ENCODE results near the gene ELMO1. TPM values are rescaled to one million over a fixed set of nuclear protein-coding genes. Genes with fewer than 3 reads are reported as not detected.

Gene ELMO1
- total and polyA plus RNA-seq, 2 experiments from 2014 or later: 6.5 to 24.9 TPM

DNA sequence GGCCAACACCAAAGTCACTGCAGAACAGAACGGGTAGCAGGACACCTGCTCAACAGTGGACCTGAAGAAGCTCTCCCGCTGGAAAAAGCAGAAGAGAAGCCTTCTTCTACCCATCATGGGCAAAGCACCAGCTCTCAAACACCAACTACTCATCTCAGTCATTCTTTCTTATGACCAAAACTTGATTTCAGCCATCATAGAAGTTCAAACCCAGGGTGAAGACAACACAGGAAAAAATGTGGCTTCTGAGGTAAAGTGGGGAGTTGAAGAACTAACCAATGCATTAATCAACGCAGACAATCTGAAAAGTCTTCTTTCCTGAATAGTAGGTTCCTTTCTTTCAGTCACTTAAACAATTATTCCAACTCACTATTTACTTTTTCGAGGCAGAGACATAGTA lies 83.3 kb downstream of the ELMO1 start (continued):
- TF ChIP-seq, protein P1, sequence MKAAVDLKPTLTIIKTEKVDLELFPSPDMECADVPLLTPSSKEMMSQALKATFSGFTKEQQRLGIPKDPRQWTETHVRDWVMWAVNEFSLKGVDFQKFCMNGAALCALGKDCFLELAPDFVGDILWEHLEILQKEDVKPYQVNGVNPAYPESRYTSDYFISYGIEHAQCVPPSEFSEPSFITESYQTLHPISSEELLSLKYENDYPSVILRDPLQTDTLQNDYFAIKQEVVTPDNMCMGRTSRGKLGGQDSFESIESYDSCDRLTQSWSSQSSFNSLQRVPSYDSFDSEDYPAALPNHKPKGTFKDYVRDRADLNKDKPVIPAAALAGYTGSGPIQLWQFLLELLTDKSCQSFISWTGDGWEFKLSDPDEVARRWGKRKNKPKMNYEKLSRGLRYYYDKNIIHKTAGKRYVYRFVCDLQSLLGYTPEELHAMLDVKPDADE (IDR thresholded peaks at IDR 0.05): no peak
- no peak for TF ChIP-seq ZNF331 (CRISPR knock-in tag; IDR thresholded peaks at IDR 0.05; ENCODE audit: low read depth)

DNA sequence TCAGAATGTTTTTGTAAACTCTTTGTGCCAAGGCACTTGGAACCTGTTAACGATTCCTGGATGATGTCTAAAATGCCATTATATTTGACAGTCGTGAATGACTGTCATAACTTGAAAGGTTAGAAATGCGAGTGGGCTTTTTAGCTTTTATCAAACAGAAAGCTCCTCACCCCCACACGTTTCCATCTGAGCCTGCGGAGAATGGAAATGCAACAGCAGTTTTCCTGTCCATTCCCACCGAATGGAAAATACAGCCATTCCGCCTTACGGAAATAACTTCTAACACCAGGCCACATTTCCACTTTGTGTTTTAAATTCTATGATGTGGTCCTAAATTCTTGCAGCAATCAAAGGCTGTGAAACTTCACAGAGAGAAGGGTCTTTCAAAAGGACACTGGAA lies 83.8 kb downstream of the ELMO1 start:
- Histone ChIP-seq H3K4me1 (ENCODE audit: insufficient read depth) (no peaks in the 10 kb centered on the region), H3K36me3 (ENCODE audit: insufficient read depth) (no peaks in the 10 kb centered on the region), H3K79me2 (replicated peaks; ENCODE audit: insufficient read depth) (no peaks in the 10 kb centered on the region), H4K20me1 (replicated peaks; ENCODE audit: insufficient read depth) (no peaks in the 10 kb centered on the region), H3K9me2 (ENCODE audit: insufficient read depth) (no peaks in the 10 kb centered on the region), H3K4me2 (no peak overlapping the region), H3K27ac (ENCODE audit: low read depth) (no peak overlapping the region), H3K4me3 (no peak overlapping the region), H2AFZ (no peak overlapping the region), H3F3A (replicated peaks; ENCODE audit: low read depth) (no peaks in the 10 kb centered on the region), H3K27me3 (ENCODE audit: insufficient read depth) (no peaks in the 10 kb centered on the region)
- Mint-ChIP-seq H3K27me3 (ENCODE audit: insufficient read depth, low read depth, poor library complexity) (no peaks in the 10 kb centered on the region), H3K9me3 (no peaks in the 10 kb centered on the region), H3K4me1 (peaks cover 16% of the 10 kb centered on the region), H3K4me3 (no peak overlapping the region), H3K36me3 (ENCODE audit: low read depth) (no peaks in the 10 kb centered on the region), H3K27ac (no peak overlapping the region)
- no peak for ATAC-seq
- TF ChIP-seq EZH2 (IDR thresholded peaks at IDR 0.05; ENCODE audit: low read depth, unreplicated experiment) (no peak), ZNF114 (CRISPR knock-in tag; IDR thresholded peaks at IDR 0.05) (no peak), NANOG (IDR thresholded peaks at IDR 0.05; ENCODE audit: borderline replicate concordance) (no peak), POLR2AphosphoS5 (IDR thresholded peaks at IDR 0.05; ENCODE audit: low read depth) (no peak), JUNB (IDR thresholded peaks at IDR 0.05; ENCODE audit: unreplicated experiment) (no peak), EZH2phosphoT487 (IDR thresholded peaks at IDR 0.05; ENCODE audit: unreplicated experiment) (no peak), STAT1 (IDR thresholded peaks at IDR 0.05; ENCODE audit: unreplicated experiment) (no peak)
- TF ChIP-seq, protein P2, sequence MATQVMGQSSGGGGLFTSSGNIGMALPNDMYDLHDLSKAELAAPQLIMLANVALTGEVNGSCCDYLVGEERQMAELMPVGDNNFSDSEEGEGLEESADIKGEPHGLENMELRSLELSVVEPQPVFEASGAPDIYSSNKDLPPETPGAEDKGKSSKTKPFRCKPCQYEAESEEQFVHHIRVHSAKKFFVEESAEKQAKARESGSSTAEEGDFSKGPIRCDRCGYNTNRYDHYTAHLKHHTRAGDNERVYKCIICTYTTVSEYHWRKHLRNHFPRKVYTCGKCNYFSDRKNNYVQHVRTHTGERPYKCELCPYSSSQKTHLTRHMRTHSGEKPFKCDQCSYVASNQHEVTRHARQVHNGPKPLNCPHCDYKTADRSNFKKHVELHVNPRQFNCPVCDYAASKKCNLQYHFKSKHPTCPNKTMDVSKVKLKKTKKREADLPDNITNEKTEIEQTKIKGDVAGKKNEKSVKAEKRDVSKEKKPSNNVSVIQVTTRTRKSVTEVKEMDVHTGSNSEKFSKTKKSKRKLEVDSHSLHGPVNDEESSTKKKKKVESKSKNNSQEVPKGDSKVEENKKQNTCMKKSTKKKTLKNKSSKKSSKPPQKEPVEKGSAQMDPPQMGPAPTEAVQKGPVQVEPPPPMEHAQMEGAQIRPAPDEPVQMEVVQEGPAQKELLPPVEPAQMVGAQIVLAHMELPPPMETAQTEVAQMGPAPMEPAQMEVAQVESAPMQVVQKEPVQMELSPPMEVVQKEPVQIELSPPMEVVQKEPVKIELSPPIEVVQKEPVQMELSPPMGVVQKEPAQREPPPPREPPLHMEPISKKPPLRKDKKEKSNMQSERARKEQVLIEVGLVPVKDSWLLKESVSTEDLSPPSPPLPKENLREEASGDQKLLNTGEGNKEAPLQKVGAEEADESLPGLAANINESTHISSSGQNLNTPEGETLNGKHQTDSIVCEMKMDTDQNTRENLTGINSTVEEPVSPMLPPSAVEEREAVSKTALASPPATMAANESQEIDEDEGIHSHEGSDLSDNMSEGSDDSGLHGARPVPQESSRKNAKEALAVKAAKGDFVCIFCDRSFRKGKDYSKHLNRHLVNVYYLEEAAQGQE (IDR thresholded peaks at IDR 0.05; ENCODE audit: unreplicated experiment): no peak
- TF ChIP-seq, protein P1 (IDR thresholded peaks at IDR 0.05): no peak
- TF ChIP-seq, protein P3, sequence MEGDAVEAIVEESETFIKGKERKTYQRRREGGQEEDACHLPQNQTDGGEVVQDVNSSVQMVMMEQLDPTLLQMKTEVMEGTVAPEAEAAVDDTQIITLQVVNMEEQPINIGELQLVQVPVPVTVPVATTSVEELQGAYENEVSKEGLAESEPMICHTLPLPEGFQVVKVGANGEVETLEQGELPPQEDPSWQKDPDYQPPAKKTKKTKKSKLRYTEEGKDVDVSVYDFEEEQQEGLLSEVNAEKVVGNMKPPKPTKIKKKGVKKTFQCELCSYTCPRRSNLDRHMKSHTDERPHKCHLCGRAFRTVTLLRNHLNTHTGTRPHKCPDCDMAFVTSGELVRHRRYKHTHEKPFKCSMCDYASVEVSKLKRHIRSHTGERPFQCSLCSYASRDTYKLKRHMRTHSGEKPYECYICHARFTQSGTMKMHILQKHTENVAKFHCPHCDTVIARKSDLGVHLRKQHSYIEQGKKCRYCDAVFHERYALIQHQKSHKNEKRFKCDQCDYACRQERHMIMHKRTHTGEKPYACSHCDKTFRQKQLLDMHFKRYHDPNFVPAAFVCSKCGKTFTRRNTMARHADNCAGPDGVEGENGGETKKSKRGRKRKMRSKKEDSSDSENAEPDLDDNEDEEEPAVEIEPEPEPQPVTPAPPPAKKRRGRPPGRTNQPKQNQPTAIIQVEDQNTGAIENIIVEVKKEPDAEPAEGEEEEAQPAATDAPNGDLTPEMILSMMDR (conservative IDR thresholded peaks at IDR 0.05; ENCODE audit: low read depth in 2 of 2): no peak
- DNase-seq (ENCODE audit: low spot score): no peak

Data from GM23338 (cell line).